ENCODE measurements around the gene FARP2. TPM values are rescaled to one million over a fixed set of nuclear protein-coding genes. Genes with fewer than 3 reads are reported as not detected.
"Not testable (repeated sequence)": the region's sequence is repeated elsewhere in the genome, so short reads cannot be mapped to it uniquely, and the experiment has no call there.

Gene FARP2
- total RNA-seq, 6 experiments from 2014 or later = 13.3 to 41.3 (median 28.7) TPM

- Histone ChIP-seq H3K4me3 (no peak overlapping the region), H3K9me3 (no peaks in the 10 kb centered on the region), H3K27ac (no peak overlapping the region), H3K4me1 (peaks cover 0 to 18% (median 3%) of the 10 kb centered on the region in 4 donors), H3K36me3 (peaks cover 0 to 5% (median 0%) of the 10 kb centered on the region in 4 donors), H3K27me3 (no peaks in the 10 kb centered on the region)
- TF ChIP-seq POLR2A (IDR thresholded peaks at IDR 0.05) (no peak), CTCF (IDR thresholded peaks at IDR 0.05) (no peak)
- no peak for ATAC-seq
- no peak for DNase-seq
- intact Hi-C loops (cut with DNase I) = no loop called here
- 80% methylated on average over 7 of the region's 9 CpGs for WGBS (ENCODE audit: insufficient coverage, low coverage, low lambda C conversion rate, missing lambda C conversion rate)
Measured at GRCh38 chr2:241379481-241380480, 23.7 kb downstream of the FARP2 start.

GRCh38 chr2:241381872-241382271 is 25.8 kb downstream of the FARP2 start:
- DNase-seq (no peak), ATAC-seq (peak in 2 of 4 donors; percentile 15 to 28)
- intact Hi-C loops (cut with DNase I) = no loop called here
- WGBS (ENCODE audit: insufficient coverage, low coverage, low lambda C conversion rate, missing lambda C conversion rate) = 55% methylated on average over 4 of the region's 4 CpGs
- Histone ChIP-seq H3K4me3 (no peak overlapping the region), H3K36me3 (peaks cover 0 to 5% (median 0%) of the 10 kb centered on the region in 4 donors), H3K27ac (no peak overlapping the region), H3K9me3 (no peaks in the 10 kb centered on the region), H3K4me1 (peaks cover 0 to 9% (median 0%) of the 10 kb centered on the region in 4 donors), H3K27me3 (no peaks in the 10 kb centered on the region)
- TF ChIP-seq POLR2A (IDR thresholded peaks at IDR 0.05) (no peak), CTCF (IDR thresholded peaks at IDR 0.05) (no peak)

- WGBS (ENCODE audit: insufficient coverage, low coverage, low lambda C conversion rate, missing lambda C conversion rate) = 97% methylated on average over 5 of the region's 7 CpGs
- H3K27me3 ChIP-seq; H3K4me3 ChIP-seq; H3K4me1 ChIP-seq; DNase-seq; H3K27ac ChIP-seq; intact Hi-C loops (cut with DNase I); ATAC-seq; H3K9me3 ChIP-seq; H3K36me3 ChIP-seq: not testable (repeated sequence)
Measured at GRCh38 chr2:241385450-241385849, 29.4 kb downstream of the FARP2 start.

- peaks cover 0 to 5% (median 0%) of the 10 kb centered on the region in 4 donors for H3K36me3 ChIP-seq
- DNase-seq (no peak), ATAC-seq (no peak)
- no peaks in the 10 kb centered on the region for H3K9me3 ChIP-seq
- 100% methylated on average over 2 of the region's 6 CpGs for WGBS (ENCODE audit: insufficient coverage, low coverage, low lambda C conversion rate, missing lambda C conversion rate)
- TF ChIP-seq CTCF (IDR thresholded peaks at IDR 0.05) (no peak), POLR2A (IDR thresholded peaks at IDR 0.05) (no peak)
- H3K4me3 ChIP-seq = no peak overlapping the region
- no peaks in the 10 kb centered on the region for H3K4me1 ChIP-seq
- no peak overlapping the region for H3K27ac ChIP-seq
- intact Hi-C loops (cut with DNase I) = no loop called here
- H3K27me3 ChIP-seq = no peaks in the 10 kb centered on the region
Measured at GRCh38 chr2:241386519-241386918, 30.4 kb downstream of the FARP2 start.

- H3K4me3 ChIP-seq = no peak overlapping the region
- H3K9me3 ChIP-seq = no peaks in the 10 kb centered on the region
- ATAC-seq = no peak
- DNase-seq = no peak
- no peak for TF ChIP-seq CTCF (IDR thresholded peaks at IDR 0.05)
- TF ChIP-seq POLR2A (IDR thresholded peaks at IDR 0.05) = no peak
- intact Hi-C loops (cut with DNase I) = no loop called here
- H3K27ac ChIP-seq = no peak overlapping the region
- no peaks in the 10 kb centered on the region for H3K4me1 ChIP-seq
- 91% methylated on average over 2 of the region's 2 CpGs for WGBS (ENCODE audit: insufficient coverage, low coverage, low lambda C conversion rate, missing lambda C conversion rate)
- H3K36me3 ChIP-seq = peaks cover 0 to 2% (median 0%) of the 10 kb centered on the region in 4 donors
- H3K27me3 ChIP-seq = no peaks in the 10 kb centered on the region
Measured at GRCh38 chr2:241389697-241390096, 33.6 kb downstream of the FARP2 start.

Data from right lobe of liver (tissue), 6 donors.